Measurements from ENCODE around the gene CHI3L1.

The CHI3L1 gene

GRCh38 chr1:203145321-203146041 lies 41.0 kb downstream of the CHI3L1 start:
- Mint-ChIP-seq H3K36me3 (no peaks in the 10 kb centered on the region), H3K9me3 (no peaks in the 10 kb centered on the region), H3K4me1 (no peaks in the 10 kb centered on the region), H3K4me3 (no peak overlapping the region), H3K27ac (no peak overlapping the region)
- ATAC-seq (no peak), DNase-seq (ENCODE audit: low spot score in 2 of 2) (no peak)

DNA sequence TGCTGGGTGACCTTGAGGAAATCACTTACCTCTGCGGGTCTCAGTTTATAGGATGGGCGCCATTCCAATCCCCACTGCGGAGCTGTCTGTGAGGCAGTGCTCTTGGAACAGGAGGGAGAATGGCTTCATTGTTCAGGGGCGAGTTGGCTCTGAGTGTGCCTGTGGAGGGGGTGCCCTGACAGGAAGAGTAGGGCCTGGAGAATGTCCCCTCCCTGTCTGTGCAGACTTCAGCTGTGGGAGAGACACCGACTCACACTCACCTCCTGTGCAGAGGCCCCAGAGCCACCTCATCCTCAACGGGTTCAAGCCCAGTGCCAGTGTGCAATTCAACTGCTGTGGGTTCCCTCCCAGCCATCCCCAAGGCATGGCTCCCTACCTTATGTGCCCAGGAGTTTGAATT lies 41.8 kb downstream of the CHI3L1 start:
- DNase-seq (ENCODE audit: low spot score in 2 of 2) (no peak), ATAC-seq (no peak)
- H3K9me3 Mint-ChIP-seq = no peaks in the 10 kb centered on the region
- no peaks in the 10 kb centered on the region for H3K36me3 Mint-ChIP-seq
- H3K4me1 Mint-ChIP-seq = no peaks in the 10 kb centered on the region
- no peak overlapping the region for H3K27ac Mint-ChIP-seq
- H3K4me3 Mint-ChIP-seq = no peak overlapping the region

DNA sequence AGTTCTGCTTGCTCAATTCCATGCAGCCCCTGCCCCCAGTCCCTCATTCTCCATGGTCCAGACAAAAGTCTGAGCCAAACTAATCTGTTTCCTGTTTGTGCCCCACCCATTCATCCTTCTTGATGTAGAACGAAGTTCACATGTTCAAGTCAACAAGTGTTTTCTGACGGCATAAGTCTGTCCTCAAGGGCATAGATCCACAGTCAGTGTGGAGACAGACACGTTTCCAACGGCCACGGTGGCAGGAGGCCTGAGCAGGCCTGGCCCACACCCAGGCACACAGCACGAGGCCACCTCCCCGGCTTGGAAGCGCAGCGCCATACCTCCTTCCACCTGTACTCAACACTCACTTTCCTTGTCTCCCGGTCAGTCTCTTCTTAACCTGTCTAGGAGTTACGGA lies 42.9 kb downstream of the CHI3L1 start:
- ATAC-seq (no peak), DNase-seq (ENCODE audit: low spot score in 2 of 2) (no peak)
- Mint-ChIP-seq H3K4me1 (no peaks in the 10 kb centered on the region), H3K4me3 (no peak overlapping the region), H3K27ac (no peak overlapping the region), H3K9me3 (no peaks in the 10 kb centered on the region), H3K36me3 (no peaks in the 10 kb centered on the region)

DNA sequence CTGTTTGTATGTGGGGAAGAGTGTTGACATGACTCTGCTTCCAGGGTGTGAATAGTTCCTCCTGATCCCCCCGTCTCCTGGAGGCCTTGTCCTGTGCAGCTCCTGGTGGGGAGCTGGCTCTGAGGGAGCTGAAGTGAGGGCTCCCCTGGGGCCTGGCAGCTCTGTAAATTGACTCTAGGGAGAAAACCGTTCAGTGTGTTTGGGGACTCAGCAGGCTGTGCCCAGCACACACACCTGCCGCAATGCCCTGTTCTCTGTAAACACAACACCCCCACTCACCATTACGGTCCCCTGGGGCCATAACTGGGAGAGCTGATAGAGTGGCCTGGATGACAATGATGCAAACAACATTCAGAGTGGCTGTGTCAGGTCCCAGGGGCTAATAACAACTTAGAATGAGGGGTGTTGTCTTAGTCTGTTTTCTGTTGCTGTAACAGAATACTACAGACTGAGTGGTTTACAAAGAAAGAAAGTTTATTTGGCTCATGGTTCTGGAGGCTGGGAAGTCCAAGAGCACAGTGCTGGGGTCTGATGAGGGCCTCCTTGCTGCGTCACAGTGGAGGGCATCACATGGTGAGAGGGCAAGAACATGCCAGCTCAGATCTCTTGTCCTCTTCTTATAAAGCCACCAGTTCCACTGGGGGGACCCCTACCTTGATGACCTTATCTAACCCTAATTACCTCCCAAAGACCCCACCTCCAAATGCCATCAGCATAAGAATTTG lies 43.7 kb downstream of the CHI3L1 start:
- Mint-ChIP-seq H3K4me3 (no peak overlapping the region), H3K36me3 (no peaks in the 10 kb centered on the region), H3K9me3 (no peaks in the 10 kb centered on the region), H3K4me1 (no peaks in the 10 kb centered on the region), H3K27ac (no peak overlapping the region)
- no peak for DNase-seq (ENCODE audit: low spot score in 2 of 2)
- no peak for ATAC-seq

GRCh38 chr1:203142124-203142523 lies 44.4 kb downstream of the CHI3L1 start:
- no peaks in the 10 kb centered on the region for H3K36me3 Mint-ChIP-seq
- ATAC-seq = no peak
- H3K9me3 Mint-ChIP-seq = no peaks in the 10 kb centered on the region
- H3K4me1 Mint-ChIP-seq = no peaks in the 10 kb centered on the region
- H3K4me3 Mint-ChIP-seq = no peak overlapping the region
- no peak for DNase-seq (ENCODE audit: low spot score in 2 of 2)
- no peak overlapping the region for H3K27ac Mint-ChIP-seq

DNA sequence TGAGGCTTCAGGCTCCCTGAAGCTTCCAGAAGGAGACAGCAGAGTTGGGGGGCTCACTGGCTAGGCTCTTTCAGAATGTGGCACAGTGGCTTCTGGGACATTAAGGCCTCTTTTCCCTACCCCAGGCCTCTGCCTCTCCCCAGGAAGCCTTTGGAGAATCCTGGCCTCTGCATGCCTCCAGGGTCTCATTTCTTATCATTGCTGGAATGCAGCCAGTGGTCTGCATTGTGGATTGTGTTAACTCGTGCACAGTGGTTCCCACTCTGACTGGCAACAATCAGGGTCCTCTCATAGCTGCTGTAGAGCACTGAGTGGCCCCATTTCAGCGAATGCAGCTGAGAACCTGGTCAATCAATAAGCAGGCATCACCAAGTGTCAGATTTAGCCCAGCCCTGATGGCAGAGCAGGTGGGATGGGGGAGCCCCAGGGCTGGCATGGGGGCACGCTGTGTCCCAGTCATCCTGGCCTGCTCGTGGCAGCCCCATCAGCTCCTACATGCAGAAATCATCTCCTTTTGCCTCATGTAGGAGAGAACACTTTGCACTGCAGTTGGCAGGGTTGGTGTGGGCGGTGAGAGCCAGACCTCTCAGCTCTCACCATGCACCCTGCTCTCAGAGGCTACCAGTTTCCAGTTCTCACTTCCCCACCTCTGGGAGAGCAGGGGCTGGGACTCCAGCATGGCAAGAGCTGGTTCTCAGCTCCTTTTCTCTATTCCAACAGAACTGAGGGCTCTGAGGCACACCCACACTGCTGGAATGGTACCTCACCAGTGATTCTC lies 45.6 kb downstream of the CHI3L1 start:
- ATAC-seq = no peak
- Mint-ChIP-seq H3K36me3 (no peaks in the 10 kb centered on the region), H3K4me3 (no peak overlapping the region), H3K4me1 (peaks cover 4% of the 10 kb centered on the region), H3K27ac (no peak overlapping the region), H3K9me3 (no peaks in the 10 kb centered on the region)
- DNase-seq (ENCODE audit: low spot score in 2 of 2) = no peak

- Mint-ChIP-seq H3K27ac (no peak overlapping the region), H3K36me3 (no peaks in the 10 kb centered on the region), H3K4me3 (no peak overlapping the region), H3K9me3 (no peaks in the 10 kb centered on the region), H3K4me1 (peaks cover 7% of the 10 kb centered on the region)
- ATAC-seq (no peak), DNase-seq (ENCODE audit: low spot score in 2 of 2) (no peak)
Measured at GRCh38 chr1:203139976-203140475, 46.5 kb downstream of the CHI3L1 start.

- Mint-ChIP-seq H3K4me3 (no peak overlapping the region), H3K27ac (no peak overlapping the region), H3K4me1 (peaks cover 7% of the 10 kb centered on the region), H3K36me3 (no peaks in the 10 kb centered on the region), H3K9me3 (no peaks in the 10 kb centered on the region)
- DNase-seq (ENCODE audit: low spot score in 2 of 2) = no peak
- ATAC-seq = no peak
Measured at GRCh38 chr1:203138066-203138465, 48.4 kb downstream of the CHI3L1 start.

GRCh38 chr1:203137324-203137723 lies 49.2 kb downstream of the CHI3L1 start:
- ATAC-seq (no peak), DNase-seq (ENCODE audit: low spot score in 2 of 2) (no peak)
- no peak overlapping the region for H3K4me3 Mint-ChIP-seq
- no peak overlapping the region for H3K27ac Mint-ChIP-seq
- H3K9me3 Mint-ChIP-seq = no peaks in the 10 kb centered on the region
- no peaks in the 10 kb centered on the region for H3K36me3 Mint-ChIP-seq
- H3K4me1 Mint-ChIP-seq = peaks cover 7% of the 10 kb centered on the region

GRCh38 chr1:203136409-203137042 lies 50.0 kb downstream of the CHI3L1 start:
- DNase-seq (ENCODE audit: low spot score in 2 of 2) (no peak), ATAC-seq (peak; percentile 39)
- Mint-ChIP-seq H3K9me3 (no peaks in the 10 kb centered on the region), H3K27ac (no peak overlapping the region), H3K4me1 (peaks cover 7% of the 10 kb centered on the region), H3K4me3 (no peak overlapping the region), H3K36me3 (no peaks in the 10 kb centered on the region)

DNA sequence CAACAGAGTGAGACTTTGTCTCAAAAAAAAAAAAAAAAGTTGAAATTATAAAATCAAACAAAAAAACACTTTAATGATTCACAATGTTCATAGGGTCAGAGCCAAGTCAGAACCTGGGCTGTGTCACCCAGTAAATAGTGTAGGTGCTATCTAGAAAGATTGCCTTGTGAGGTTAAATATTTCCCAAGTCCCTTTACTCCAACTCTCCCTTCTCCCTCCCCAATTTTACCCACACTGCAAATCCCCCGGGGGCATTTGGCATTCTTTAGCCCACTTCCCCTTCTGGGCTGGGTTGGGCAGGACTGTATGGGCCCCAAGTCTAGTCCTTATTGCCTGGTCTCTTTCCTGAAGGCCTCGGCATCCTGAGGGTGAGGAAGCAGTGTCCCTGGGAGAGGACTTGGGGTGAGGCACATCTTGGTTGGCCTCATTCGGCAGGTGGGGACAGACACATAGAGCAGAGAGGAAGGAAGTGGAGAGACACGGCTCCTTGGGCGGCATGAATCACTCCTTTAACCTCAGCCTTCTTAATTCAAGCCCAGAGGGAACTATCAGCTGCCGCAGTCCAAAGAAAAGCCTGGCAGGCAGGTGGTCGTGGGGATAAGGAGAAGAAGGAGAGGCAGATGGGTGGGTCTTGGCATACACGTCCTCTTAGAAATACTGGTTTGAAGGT lies 50.7 kb downstream of the CHI3L1 start:
- DNase-seq (ENCODE audit: low spot score in 2 of 2) = no peak
- H3K9me3 Mint-ChIP-seq = no peaks in the 10 kb centered on the region
- no peak overlapping the region for H3K4me3 Mint-ChIP-seq
- no peak overlapping the region for H3K27ac Mint-ChIP-seq
- H3K4me1 Mint-ChIP-seq = peaks cover 7% of the 10 kb centered on the region
- H3K36me3 Mint-ChIP-seq = no peaks in the 10 kb centered on the region
- peak; percentile 80 for ATAC-seq

- Mint-ChIP-seq H3K27ac (no peak overlapping the region), H3K4me1 (peaks cover 7% of the 10 kb centered on the region), H3K36me3 (no peaks in the 10 kb centered on the region), H3K4me3 (no peak overlapping the region), H3K9me3 (no peaks in the 10 kb centered on the region)
- ATAC-seq = no peak
- DNase-seq (ENCODE audit: low spot score in 2 of 2) = no peak
Measured at GRCh38 chr1:203133970-203134725, 52.4 kb downstream of the CHI3L1 start.

- Mint-ChIP-seq H3K27ac (no peak overlapping the region), H3K4me1 (peaks cover 24% of the 10 kb centered on the region), H3K4me3 (no peak overlapping the region), H3K36me3 (no peaks in the 10 kb centered on the region), H3K9me3 (no peaks in the 10 kb centered on the region)
- DNase-seq (ENCODE audit: low spot score in 2 of 2) (no peak), ATAC-seq (no peak)
Measured at GRCh38 chr1:203131548-203132200, 54.8 kb downstream of the CHI3L1 start.

Measured in stimulated activated effector memory CD8-positive, alpha-beta T cell treated with anti-CD3 and anti-CD28 coated beads, Interleukin-12 subunit alpha, Interleukin-12 subunit beta, amount 100 ng/mL, for 72 hours (primary cell).